ENCODE measurements around the gene DAPK1. TPM values are rescaled to one million over a fixed set of nuclear protein-coding genes. Genes with fewer than 3 reads are reported as not detected.

DAPK1 gene
- polyA plus RNA-seq, 1 donor from 2014 or later = 45.0 TPM

DNA sequence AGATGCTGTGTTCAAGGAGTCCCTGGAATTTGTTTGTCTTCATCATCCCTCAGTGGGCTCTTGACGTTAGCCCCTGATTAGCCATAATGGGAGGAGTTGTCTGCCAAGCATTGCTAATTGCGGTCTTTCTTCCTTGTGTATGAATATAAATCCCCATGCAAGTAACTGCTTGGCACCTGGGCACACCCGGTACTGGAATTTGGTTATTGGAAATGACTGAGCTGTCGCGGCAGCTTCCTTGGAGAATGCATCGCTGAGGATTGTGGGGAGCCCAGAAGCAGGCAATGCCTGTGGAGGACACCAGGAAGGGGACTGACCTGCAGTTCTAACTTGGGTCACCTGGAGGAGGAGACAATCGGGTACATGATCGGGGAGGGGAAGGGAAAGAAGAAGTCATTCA is 174.9 kb downstream of the DAPK1 start:
- no peaks in the 10 kb centered on the region for H3K9me2 ChIP-seq (ENCODE audit: insufficient read depth, low read length)
- TF ChIP-seq TAF1 (IDR thresholded peaks at IDR 0.05; ENCODE audit: low read depth) (no peak), EP300 (conservative IDR thresholded peaks at IDR 0.05; ENCODE audit: poor library complexity, severe bottlenecking) (no peak), POLR2AphosphoS5 (IDR thresholded peaks at IDR 0.05) (no peak), EZH2 (IDR thresholded peaks at IDR 0.05; ENCODE audit: borderline replicate concordance, insufficient read depth, low read length, poor library complexity, severe bottlenecking) (no peak), MXI1 (conservative IDR thresholded peaks at IDR 0.05; ENCODE audit: poor library complexity, severe bottlenecking) (no peak), RAD21 (conservative IDR thresholded peaks at IDR 0.05) (no peak), SMC3 (conservative IDR thresholded peaks at IDR 0.05; ENCODE audit: poor library complexity) (no peak)
- TF ChIP-seq, protein P1, sequence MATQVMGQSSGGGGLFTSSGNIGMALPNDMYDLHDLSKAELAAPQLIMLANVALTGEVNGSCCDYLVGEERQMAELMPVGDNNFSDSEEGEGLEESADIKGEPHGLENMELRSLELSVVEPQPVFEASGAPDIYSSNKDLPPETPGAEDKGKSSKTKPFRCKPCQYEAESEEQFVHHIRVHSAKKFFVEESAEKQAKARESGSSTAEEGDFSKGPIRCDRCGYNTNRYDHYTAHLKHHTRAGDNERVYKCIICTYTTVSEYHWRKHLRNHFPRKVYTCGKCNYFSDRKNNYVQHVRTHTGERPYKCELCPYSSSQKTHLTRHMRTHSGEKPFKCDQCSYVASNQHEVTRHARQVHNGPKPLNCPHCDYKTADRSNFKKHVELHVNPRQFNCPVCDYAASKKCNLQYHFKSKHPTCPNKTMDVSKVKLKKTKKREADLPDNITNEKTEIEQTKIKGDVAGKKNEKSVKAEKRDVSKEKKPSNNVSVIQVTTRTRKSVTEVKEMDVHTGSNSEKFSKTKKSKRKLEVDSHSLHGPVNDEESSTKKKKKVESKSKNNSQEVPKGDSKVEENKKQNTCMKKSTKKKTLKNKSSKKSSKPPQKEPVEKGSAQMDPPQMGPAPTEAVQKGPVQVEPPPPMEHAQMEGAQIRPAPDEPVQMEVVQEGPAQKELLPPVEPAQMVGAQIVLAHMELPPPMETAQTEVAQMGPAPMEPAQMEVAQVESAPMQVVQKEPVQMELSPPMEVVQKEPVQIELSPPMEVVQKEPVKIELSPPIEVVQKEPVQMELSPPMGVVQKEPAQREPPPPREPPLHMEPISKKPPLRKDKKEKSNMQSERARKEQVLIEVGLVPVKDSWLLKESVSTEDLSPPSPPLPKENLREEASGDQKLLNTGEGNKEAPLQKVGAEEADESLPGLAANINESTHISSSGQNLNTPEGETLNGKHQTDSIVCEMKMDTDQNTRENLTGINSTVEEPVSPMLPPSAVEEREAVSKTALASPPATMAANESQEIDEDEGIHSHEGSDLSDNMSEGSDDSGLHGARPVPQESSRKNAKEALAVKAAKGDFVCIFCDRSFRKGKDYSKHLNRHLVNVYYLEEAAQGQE (IDR thresholded peaks at IDR 0.05; ENCODE audit: borderline replicate concordance) = no peak
- TF ChIP-seq, protein P2, sequence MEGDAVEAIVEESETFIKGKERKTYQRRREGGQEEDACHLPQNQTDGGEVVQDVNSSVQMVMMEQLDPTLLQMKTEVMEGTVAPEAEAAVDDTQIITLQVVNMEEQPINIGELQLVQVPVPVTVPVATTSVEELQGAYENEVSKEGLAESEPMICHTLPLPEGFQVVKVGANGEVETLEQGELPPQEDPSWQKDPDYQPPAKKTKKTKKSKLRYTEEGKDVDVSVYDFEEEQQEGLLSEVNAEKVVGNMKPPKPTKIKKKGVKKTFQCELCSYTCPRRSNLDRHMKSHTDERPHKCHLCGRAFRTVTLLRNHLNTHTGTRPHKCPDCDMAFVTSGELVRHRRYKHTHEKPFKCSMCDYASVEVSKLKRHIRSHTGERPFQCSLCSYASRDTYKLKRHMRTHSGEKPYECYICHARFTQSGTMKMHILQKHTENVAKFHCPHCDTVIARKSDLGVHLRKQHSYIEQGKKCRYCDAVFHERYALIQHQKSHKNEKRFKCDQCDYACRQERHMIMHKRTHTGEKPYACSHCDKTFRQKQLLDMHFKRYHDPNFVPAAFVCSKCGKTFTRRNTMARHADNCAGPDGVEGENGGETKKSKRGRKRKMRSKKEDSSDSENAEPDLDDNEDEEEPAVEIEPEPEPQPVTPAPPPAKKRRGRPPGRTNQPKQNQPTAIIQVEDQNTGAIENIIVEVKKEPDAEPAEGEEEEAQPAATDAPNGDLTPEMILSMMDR (IDR thresholded peaks at IDR 0.05; ENCODE audit: poor library complexity, severe bottlenecking) = no peak
- no peaks in the 10 kb centered on the region for H3K9me3 ChIP-seq (ENCODE audit: low read length)
- H3F3A ChIP-seq (ENCODE audit: insufficient read depth, low read length, poor library complexity, severe bottlenecking) = no peaks in the 10 kb centered on the region
- H3K27ac ChIP-seq (ENCODE audit: low read length) = no peak overlapping the region
- no peak overlapping the region for H3K9ac ChIP-seq (ENCODE audit: low read length)
- no peaks in the 10 kb centered on the region for H3K27me3 ChIP-seq (ENCODE audit: insufficient read depth, low read depth, low read length)
- no peaks in the 10 kb centered on the region for H3K79me2 ChIP-seq (replicated peaks; ENCODE audit: insufficient read depth, low read length)
- no peaks in the 10 kb centered on the region for H4K20me1 ChIP-seq (ENCODE audit: insufficient read depth)
- H3K36me3 ChIP-seq (ENCODE audit: insufficient read depth, low read length) = peaks cover 7% of the 10 kb centered on the region
- no peak overlapping the region for H3K4me2 ChIP-seq (ENCODE audit: low read length)
- no peak overlapping the region for H3K4me3 ChIP-seq (ENCODE audit: low read length)
- H2AFZ ChIP-seq (ENCODE audit: low read depth, low read length) = no peak overlapping the region

DNA sequence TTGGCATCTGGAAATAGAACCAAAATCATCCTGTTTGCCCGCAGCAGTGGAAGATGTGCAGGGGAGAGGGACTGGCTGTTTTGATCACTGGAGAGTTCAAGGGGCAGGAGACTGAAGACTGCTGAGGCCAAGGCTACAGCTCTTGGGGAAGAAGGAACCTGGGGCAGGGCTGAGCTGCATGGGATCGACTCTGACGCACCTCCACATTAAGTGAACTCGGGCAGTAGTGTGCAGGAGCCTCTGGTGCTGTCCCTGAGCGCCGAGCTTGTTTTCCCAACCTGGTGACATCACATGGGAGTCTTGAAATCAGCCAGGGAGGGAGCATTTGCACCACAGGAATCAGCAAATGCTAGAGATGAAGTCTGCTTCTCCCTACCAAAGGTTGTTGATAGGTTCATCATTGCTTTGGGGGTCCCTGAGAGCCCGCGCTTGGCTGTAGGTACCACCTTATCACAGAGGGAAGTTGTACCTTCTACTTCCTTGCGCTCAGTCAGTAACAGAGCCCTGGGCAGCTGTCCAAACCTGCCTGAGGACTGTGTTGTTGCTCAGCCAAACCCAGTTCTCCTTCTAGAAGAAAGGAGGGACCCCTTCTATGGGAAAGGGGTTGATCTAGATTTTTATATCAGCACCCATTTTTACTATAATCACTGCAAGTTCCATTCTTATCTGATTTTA is 175.9 kb downstream of the DAPK1 start:
- TF ChIP-seq, protein P1 (IDR thresholded peaks at IDR 0.05; ENCODE audit: borderline replicate concordance) = no peak
- TF ChIP-seq EP300 (conservative IDR thresholded peaks at IDR 0.05; ENCODE audit: poor library complexity, severe bottlenecking) (no peak), SMC3 (conservative IDR thresholded peaks at IDR 0.05; ENCODE audit: poor library complexity) (no peak), MXI1 (conservative IDR thresholded peaks at IDR 0.05; ENCODE audit: poor library complexity, severe bottlenecking) (no peak), POLR2AphosphoS5 (IDR thresholded peaks at IDR 0.05) (no peak), EZH2 (IDR thresholded peaks at IDR 0.05; ENCODE audit: borderline replicate concordance, insufficient read depth, low read length, poor library complexity, severe bottlenecking) (no peak), TAF1 (IDR thresholded peaks at IDR 0.05; ENCODE audit: low read depth) (no peak)
- Histone ChIP-seq H3K9me3 (ENCODE audit: low read length) (no peaks in the 10 kb centered on the region), H3K79me2 (replicated peaks; ENCODE audit: insufficient read depth, low read length) (no peaks in the 10 kb centered on the region), H3K9me2 (ENCODE audit: insufficient read depth, low read length) (no peaks in the 10 kb centered on the region), H3K4me3 (ENCODE audit: low read length) (no peak overlapping the region), H3K9ac (ENCODE audit: low read length) (no peak overlapping the region), H2AFZ (ENCODE audit: low read depth, low read length) (no peak overlapping the region), H3F3A (ENCODE audit: insufficient read depth, low read length, poor library complexity, severe bottlenecking) (no peaks in the 10 kb centered on the region), H4K20me1 (ENCODE audit: insufficient read depth) (no peaks in the 10 kb centered on the region), H3K27me3 (ENCODE audit: insufficient read depth, low read depth, low read length) (no peaks in the 10 kb centered on the region), H3K4me2 (ENCODE audit: low read length) (no peak overlapping the region), H3K27ac (ENCODE audit: low read length) (no peak overlapping the region), H3K36me3 (ENCODE audit: insufficient read depth, low read length) (peaks cover 4% of the 10 kb centered on the region)
